ENCODE data around the gene CFB.

CFB gene

DNA sequence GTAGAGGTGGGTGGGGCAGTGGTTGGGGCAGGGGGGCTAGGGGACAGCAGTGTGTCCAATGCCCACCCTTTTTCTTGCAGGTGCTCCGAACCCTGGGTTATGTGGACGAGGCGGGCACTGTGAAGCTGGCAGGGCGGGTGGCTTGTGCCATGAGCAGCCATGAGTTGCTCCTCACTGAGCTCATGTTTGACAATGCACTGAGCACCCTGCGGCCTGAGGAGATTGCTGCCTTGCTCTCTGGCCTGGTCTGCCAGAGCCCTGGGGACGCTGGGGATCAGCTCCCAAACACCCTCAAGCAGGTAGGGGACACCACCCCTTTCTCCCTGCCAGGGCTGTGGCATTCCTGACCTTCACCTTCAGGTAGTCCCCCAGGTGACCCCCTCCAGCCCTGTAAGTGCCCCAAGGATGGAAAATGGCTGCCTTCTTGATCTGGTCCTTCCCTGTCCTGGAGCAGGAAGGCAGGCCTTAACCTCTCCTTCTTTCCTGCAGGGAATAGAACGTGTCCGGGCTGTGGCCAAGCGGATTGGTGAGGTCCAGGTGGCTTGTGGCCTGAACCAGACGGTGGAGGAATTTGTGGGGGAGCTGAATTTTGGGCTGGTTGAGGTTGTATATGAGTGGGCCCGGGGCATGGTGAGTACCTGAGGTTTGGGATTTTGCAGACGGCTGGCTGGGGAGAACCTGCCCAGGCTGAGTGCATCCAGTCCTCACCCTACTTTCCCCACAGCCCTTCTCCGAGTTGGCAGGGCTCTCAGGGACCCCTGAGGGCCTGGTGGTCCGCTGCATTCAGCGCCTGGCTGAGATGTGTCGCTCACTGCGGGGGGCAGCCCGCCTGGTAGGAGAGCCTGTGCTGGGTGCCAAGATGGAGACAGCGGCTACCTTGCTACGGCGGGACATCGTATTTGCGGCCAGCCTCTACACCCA lies 23.2 kb downstream of the CFB start:
- no peak overlapping the region for H3K27ac ChIP-seq
- no peak for TF ChIP-seq ZFX (IDR thresholded peaks at IDR 0.05; ENCODE audit: borderline replicate concordance)
- no peak for TF ChIP-seq CTCF (IDR thresholded peaks at IDR 0.05)

GRCh38 chr6:31969712-31970603 lies 24.1 kb downstream of the CFB start:
- no peak for TF ChIP-seq CTCF (IDR thresholded peaks at IDR 0.05)
- TF ChIP-seq ZFX (IDR thresholded peaks at IDR 0.05; ENCODE audit: borderline replicate concordance) = no peak
- peak overlapping the region; percentile 94 for H3K27ac ChIP-seq

DNA sequence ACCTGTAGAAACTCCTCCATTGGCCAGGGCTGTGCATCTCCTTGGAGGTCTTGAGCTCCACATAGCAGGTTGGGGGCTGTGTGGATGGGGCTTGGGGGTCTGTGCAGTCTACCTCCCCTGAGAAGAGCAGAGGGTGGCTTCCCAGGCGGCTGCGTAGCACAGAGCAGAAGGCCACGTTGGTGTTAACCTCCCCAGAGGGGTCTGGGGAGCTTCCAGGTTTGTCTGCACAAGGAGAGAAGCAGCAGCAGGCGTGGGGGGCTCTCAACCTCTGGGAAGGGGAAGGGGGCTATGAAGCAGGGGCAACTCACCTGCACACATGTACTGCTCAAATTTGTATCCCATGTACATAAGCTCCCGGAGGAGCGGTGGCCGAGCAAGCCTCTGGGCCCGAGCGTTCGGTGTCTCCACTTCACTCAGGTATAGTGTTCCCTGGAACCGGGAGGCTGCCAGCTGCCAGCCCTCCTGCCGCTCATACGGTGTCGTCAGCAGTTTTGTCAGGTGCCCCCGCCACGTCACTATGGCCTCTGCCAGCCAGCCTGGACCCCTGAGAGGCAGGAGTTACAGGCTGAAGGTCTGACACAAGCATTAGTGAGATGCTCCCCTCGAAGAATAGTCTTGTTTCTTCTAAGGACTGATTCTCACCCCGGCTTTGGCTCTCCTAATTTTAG lies 24.8 kb downstream of the CFB start:
- TF ChIP-seq ZFX (IDR thresholded peaks at IDR 0.05; ENCODE audit: borderline replicate concordance) (no peak), CTCF (IDR thresholded peaks at IDR 0.05) (no peak)
- H3K27ac ChIP-seq = peak overlapping the region; percentile 94

DNA sequence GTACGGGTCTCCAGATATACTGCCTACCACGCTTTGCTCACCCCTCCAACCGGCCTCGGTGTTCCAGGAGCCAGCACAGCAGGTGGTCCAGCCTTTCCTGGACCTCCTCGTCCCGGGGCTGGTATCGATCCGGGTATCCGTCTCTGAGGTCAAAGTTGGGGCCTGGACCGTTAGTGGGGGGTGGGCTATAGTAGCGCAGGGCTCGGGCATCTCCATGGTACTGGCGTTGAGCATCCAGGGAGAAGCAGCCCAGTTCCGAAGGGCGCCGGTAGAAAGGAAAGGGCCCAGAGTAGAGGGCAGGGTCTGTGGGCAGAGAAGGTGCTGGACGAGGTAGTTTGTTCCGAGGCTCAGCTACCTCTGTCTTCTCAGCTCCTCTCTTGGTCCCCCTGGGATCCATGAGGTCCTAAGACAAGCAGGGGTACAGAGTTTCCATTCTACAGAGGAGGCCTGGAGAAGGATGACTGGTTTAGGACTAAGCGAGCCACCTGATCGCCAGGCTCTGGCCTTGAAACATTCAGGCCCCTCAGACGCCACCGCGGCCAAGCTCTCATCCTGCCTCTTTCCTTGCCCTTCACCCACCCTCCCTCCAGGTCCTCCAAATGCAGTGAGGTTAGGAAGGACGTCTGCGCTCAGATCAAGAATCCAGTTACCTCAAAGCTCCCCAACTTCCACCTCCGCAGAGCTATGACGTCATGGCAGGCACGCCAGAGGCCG lies 25.5 kb downstream of the CFB start:
- H3K27ac ChIP-seq = peak overlapping the region; percentile 94
- TF ChIP-seq ZFX (IDR thresholded peaks at IDR 0.05; ENCODE audit: borderline replicate concordance) (no peak), CTCF (IDR thresholded peaks at IDR 0.05) (no peak)

- no peak for TF ChIP-seq CTCF (IDR thresholded peaks at IDR 0.05)
- TF ChIP-seq ZFX (IDR thresholded peaks at IDR 0.05; ENCODE audit: borderline replicate concordance) = no peak
- H3K27ac ChIP-seq = peak within 1 kb of the TSS; percentile 94
Observed at GRCh38 chr6:31971993-31972708, 26.3 kb downstream of the CFB start, which contains the start of gene DXO. TSS of gene DXO (minus strand) at chr6:31972138. CDS start at chr6:31971675, 463 bp downstream.

Measured in 22Rv1 (cell line).